HepG2 (cell line): ENCODE measurements around the gene KCNJ4. TPM values are rescaled to one million over a fixed set of nuclear protein-coding genes. Genes with fewer than 3 reads are reported as not detected.

Source experiments
- MAF1 ChIP-seq: sonication (generic); formaldehyde crosslinking; IDR thresholded peaks from 2 replicates; pipeline ENCODE4 v1.5.0; 2020; ENCODE audit warnings: missing genetic modification reagents, borderline replicate concordance
- MLLT10 ChIP-seq: sonication (generic); formaldehyde crosslinking; IDR thresholded peaks from 2 replicates; pipeline ENCODE4 v1.4.0; 2020; ENCODE audit warnings: missing genetic modification reagents
- PRDM10 ChIP-seq: sonication (generic); formaldehyde crosslinking; IDR thresholded peaks from 2 replicates; pipeline ENCODE4 v1.4.0; 2020; ENCODE audit warnings: low read depth, missing genetic modification reagents
- PRDM15 ChIP-seq: sonication (generic); formaldehyde crosslinking; IDR thresholded peaks from 2 replicates; pipeline ENCODE4 v1.4.0; 2020; ENCODE audit warnings: missing genetic modification reagents
- SOX13 ChIP-seq, 3 experiments: fragments of 450-650 bp in 1 of 3; sonication (generic) in 1 of 3; formaldehyde crosslinking in 1 of 3; IDR thresholded peaks in 2 of 3; conservative IDR thresholded peaks in 1 of 3; 2 replicates each; pipeline versions ENCODE4 v1.5.0 to v1.6.1; 2016 to 2020; ENCODE audit warnings: antibody characterized with exemption in 1 of 3, mild to moderate bottlenecking in 1 of 3, missing compliant biosample characterization in 1 of 3, missing genetic modification reagents in 1 of 3, moderate library complexity in 1 of 3
- TCF7 ChIP-seq: sonication (generic); IDR thresholded peaks from 2 replicates; pipeline ENCODE4 v1.6.1; 2016; ENCODE audit warnings: antibody characterized with exemption, low read depth
- TSC22D2 ChIP-seq: sonication (generic); formaldehyde crosslinking; IDR thresholded peaks from 2 replicates; pipeline ENCODE4 v1.5.1; 2020; ENCODE audit warnings: missing genetic modification reagents, mild to moderate bottlenecking, borderline replicate concordance
- XRCC5 ChIP-seq: fragments of 200-400 bp; formaldehyde crosslinking; optimal IDR thresholded peaks from 2 replicates; pipeline ENCODE3; 2017; ENCODE audit warnings: mild to moderate bottlenecking, low read length
- ZBED4 ChIP-seq: sonication (generic); formaldehyde crosslinking; IDR thresholded peaks from 2 replicates; pipeline ENCODE4 v1.4.0; 2020; ENCODE audit warnings: missing genetic modification reagents, borderline replicate concordance
- ZBTB46 ChIP-seq: sonication (generic); formaldehyde crosslinking; IDR thresholded peaks from 2 replicates; pipeline ENCODE4 v1.4.0; 2020; ENCODE audit warnings: mild to moderate bottlenecking, missing genetic modification reagents, borderline replicate concordance
- ZBTB7B ChIP-seq: sonication (generic); formaldehyde crosslinking; IDR thresholded peaks from 2 replicates; pipeline ENCODE4 v1.4.0; 2020; ENCODE audit warnings: missing genetic modification reagents
- ZNF362 ChIP-seq: sonication (generic); formaldehyde crosslinking; IDR thresholded peaks from 2 replicates; pipeline ENCODE4 v1.4.0; 2020; ENCODE audit warnings: missing genetic modification reagents, mild to moderate bottlenecking, borderline replicate concordance
- polyA plus RNA-seq, 8 experiments: library from polyadenylated mRNA; depleted of rRNA in 3 of 8; stranded (reverse) in 7 of 8; unstranded in 1 of 8; fragments of >200 nt; fragmentation: Illumina TruSeq in 4 of 8; extraction: Trizol in 4 of 8; gene quantifications; 2 replicates each; pipeline versions ENCODE4 v1.2.1 to v1.2.3, GENCODE V29; 2011 to 2016; ENCODE audit warnings: low read depth in 4 of 8, missing spikeins in 1 of 8, mixed read lengths in 1 of 8; ENCODE audit not compliant: insufficient read depth in 1 of 8
- total RNA-seq, 5 experiments: library from RNA; depleted of rRNA; stranded (reverse); fragments of >200 nt; fragmentation: Illumina TruSeq; extraction: Trizol; gene quantifications; 2 replicates each; pipeline ENCODE4 v1.2.3, GENCODE V29; 2016; ENCODE audit warnings: low read depth in 1 of 5

The KCNJ4 gene
- total and polyA plus RNA-seq, 2 of the 13 experiments (the other 11 are each of a cell fraction or from before 2014, with no cell fraction given), result not detected

GRCh38 chr22:38462960-38463784 lies 8.2 kb upstream of the KCNJ4 start (continued):
- TF ChIP-seq ZBED4 (CRISPR knock-in tag), result peak; percentile 39; the same call in 1 of the 2 replicates
- peak; percentile 100 for TF ChIP-seq PRDM10 (CRISPR knock-in tag)
- peak; percentile 63 for TF ChIP-seq XRCC5
- 0 out of 2 replicates have a peak, but pooled peaks have one; percentile 21 for TF ChIP-seq MAF1 (CRISPR knock-in tag)
- TF ChIP-seq ZBTB46, result no peak
- no peak for TF ChIP-seq MLLT10
- TF ChIP-seq ZNF362, result no peak
- no peak for TF ChIP-seq TCF7
- TF ChIP-seq ZBTB7B (CRISPR knock-in tag), result peak; percentile 72
- no peak for TF ChIP-seq SOX13 (IDR thresholded peaks at IDR 0.05)
- TF ChIP-seq SOX13 (CRISPR knock-in tag; conservative IDR thresholded peaks at IDR 0.05 in 1 of 2, IDR thresholded peaks at IDR 0.05 in 1 of 2), result peak in 1 of 2 experiments; percentile 36; a peak in 1 of 4 replicates
- TF ChIP-seq PRDM15 (CRISPR knock-in tag), result peak; percentile 99
- peak; percentile 39; the same call in 1 of the 2 replicates for TF ChIP-seq TSC22D2 (CRISPR knock-in tag)
